Inflammatory macrophage (primary cell): ENCODE measurements around the gene GPT2.

Experiments
- DNase-seq, 2 donors: peaks; one replicate each; pipeline ENCODE4 v3.0.0-alpha.2; 2020 to 2022
- total RNA-seq, 18 experiments: gene quantifications; one replicate each; lab custom pipeline; 2026; ENCODE audit warnings: mixed read lengths in 6 of 18, inconsistent platforms in 2 of 18; lab: John Stamatoyannopoulos, UW

The GPT2 gene, protein sequence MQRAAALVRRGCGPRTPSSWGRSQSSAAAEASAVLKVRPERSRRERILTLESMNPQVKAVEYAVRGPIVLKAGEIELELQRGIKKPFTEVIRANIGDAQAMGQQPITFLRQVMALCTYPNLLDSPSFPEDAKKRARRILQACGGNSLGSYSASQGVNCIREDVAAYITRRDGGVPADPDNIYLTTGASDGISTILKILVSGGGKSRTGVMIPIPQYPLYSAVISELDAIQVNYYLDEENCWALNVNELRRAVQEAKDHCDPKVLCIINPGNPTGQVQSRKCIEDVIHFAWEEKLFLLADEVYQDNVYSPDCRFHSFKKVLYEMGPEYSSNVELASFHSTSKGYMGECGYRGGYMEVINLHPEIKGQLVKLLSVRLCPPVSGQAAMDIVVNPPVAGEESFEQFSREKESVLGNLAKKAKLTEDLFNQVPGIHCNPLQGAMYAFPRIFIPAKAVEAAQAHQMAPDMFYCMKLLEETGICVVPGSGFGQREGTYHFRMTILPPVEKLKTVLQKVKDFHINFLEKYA
- total RNA-seq: 1.3 to 15.0 (median 8.9) reads per million in 18 experiments

DNA sequence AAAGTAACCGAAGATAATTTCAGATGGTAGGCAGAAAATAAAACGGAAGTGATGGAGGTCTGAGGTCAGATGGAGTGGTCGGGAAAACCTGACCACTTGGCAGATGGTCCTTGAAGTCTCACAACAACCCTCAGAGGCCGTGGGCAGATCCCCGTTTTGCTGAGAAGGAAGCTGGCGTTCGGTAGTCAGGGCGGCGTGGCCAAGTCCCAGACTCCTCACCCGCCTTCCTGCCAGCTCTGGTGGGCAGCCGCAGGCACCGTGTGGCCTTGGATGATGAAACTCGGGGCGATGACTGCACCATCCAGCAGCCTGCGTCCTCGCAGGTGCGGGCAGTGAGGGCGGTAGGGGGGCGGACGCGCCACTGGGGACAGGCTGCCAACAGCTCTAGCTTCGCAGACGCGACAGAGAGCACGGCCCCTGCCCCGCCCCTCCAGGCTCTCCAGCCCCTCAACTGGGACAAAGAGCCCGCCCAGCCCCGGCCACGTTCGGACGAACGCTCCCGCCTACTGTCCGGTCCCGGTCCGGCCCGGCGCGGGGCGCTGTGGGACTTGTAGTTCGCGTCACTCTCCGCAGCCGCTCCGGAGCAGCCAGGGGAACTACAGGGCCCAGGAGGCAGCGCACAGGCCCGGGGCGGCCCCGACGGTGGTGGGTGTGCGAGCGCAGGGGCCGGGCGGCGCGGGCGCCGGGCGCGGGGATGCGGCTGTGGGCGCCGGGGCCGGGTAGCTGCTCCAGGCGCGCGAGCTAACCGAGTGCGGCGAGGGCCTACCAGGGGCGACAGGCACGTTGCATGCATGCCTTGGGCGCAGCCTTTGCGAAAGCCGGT is at the start of gene GPT2:
Gene GPT2, plus strand, starts transcription at position 673 of the 823 bp plus-strand sequence. CDS start 354 bp downstream, outside the sequence.
- peak; percentile 93 to 96 for DNase-seq

DNA sequence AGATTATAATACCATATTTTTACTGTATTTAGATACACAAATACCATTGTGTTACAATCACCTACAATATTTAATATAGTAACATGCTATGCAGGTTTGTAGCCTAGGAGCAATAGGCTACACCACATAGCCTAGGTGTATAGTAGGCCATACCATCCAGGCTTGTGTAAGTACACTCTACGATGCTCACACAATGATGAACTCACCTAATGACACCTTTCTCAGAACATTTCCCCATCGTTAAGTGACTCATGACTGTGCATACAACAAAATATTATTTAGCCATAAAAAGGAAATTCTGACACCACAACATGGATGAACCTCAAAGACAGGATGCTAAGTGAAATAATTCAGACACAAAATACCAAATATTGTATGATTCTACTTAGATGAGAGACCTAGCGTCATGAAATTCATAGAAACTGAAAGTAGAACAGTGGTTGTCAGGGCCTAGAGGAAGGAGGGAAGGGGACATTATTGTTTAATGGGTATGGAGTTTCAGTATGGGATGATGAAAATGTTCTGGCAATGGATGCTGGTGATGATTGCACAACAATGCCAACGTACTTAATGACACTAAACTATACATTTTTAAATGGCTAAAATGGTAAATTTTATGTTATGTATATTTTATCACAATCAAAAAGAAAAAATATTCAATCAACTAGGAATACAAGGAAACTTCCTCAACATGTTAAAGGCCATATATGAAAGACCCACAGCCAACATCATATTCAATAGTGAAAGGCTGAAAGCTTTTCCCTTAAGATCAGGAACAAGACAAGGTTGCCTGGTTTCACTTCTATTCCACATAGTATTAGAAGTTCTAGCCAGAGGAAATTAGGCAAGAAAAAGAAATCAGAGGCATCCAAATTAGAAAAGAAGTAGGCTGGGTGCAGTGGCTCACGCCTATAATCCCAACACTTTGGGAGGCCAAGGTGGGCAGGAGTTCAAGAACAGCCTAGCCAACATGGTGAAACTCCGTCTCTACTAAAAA is 47.3 kb upstream of the GPT2 start:
- peak; percentile 14 to 50 for DNase-seq

DNA sequence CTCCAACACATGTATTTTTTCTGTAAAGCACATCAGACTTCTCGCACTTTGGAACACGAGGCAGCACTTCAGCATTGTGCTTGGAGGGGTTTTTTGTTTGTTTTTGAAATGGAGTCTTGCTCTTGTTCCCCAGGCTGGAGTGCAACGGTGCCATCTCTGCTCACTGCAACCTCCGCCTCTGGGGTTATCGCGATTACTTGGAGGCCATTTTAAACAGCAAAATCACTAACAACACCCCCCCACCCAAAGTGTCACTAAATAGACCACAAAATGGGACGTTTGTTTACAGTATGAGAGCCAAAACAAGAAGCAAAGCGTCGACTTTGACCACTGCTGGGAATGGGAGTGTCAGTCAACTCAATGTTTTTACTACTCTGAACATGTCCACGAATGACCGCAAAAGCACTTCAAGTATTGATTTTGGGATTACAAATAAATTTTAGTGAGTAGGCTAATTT is 44.1 kb upstream of the GPT2 start:
- DNase-seq: no peak

DNA sequence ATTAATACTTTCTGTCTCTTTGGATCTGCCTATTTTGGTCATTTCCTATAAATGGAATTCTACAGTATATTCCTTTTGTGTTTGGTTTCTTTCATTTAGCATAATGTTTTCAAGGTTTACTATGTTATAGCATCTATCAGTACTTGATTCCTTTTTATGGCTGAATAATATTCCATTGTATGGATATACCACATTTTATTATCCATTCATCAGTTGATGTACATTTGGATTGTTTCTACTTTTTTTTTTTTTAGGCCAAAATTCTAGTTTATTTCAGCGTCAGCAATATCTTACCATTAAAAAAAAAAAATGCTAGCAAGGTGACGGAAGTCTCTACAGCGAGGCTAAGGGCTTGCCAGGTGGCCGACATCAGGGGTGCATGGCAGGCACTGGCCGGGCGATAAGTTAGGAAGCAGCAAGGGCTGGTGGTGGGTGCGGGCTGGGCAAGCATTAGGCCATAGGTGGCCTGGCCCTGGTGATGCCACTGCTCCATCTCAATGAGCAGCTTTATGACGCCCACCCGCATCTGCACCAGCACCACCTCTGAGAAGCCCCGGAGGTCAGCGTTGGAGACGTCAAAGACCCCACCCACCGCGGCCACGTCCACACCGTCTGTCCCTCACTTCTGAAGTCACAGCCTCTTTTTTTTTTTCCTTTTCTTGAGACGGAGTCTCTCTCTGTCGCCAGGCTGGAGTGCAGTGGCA is 41.8 kb upstream of the GPT2 start:
- DNase-seq: no peak

DNA sequence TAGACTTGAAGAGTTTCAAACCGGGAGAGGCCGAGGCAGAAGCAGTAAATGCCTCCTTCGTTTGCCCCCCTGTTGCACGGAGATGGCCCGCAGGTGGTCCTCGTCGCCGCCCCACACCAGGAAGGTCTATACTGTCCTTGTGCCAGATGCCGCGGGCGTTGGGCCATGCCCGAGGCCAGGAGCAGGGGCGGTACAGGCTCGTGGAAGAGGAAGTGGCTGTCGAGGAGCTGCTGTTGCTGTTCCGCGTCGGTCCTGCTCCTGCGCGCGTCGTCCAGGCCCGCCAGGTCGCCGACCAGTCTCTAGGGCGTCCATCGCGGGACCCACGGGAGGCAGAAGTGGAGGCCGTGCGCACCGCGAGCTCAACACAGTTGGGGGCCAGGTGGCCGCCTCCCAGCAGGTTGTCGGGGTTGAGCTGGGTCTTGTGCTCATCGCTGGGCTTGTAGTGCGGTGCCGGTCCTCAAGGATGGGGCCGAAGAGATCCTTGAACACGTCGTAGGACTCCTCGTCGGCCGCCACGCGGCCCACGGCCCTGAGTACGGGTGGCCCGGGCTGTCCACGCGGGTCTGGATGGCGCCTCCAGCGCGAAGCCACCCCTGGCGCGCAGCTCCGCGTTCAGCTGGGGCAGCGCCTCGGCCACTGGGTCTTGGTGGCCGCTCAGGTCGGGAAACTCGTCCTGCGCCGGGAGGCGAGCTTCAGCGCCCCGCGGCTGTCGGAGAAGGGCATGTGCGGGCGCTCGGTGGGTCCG is 40.1 kb upstream of the GPT2 start:
- peak in 1 of 2 donors; percentile 56 for DNase-seq

DNA sequence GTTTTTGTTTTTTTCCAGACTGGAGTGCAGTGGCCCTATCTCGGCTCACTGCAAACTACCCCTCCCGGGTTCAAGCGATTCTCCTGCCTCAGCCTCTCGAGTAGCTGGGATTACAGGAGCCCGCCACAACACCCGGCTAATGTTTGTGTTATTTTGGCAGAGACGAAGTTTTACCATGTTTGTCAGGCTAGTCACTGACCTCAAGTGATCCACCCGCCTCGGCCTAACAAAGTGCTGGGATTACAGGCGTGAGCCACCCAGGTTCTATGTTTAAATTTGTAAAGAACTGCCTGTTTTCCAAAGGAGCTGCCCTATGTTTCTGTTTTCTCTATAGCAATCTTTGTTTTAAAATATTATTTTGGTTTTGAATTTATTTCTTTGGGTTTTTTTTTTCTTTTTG is 39.4 kb upstream of the GPT2 start:
- no peak for DNase-seq

DNA sequence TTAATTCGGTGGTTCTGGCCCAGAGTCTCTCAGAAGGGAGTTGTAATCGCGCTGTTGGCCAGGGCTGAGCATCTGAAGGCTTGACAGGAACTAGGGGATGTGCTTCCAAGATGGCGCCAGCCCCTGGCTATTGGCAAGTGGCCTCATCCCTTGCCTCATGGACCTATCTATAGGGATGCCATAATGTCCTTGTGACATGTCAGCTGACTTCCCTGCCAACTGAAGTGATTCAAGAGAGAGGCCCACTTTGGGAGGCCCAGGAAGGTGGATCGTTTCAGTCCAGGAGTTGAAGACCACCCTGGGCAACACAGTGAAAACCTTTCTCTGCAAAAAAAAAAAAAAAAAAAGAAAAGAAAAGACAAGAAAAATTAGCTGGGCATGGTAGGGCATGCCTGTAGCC is 38.2 kb upstream of the GPT2 start:
- DNase-seq: no peak

DNA sequence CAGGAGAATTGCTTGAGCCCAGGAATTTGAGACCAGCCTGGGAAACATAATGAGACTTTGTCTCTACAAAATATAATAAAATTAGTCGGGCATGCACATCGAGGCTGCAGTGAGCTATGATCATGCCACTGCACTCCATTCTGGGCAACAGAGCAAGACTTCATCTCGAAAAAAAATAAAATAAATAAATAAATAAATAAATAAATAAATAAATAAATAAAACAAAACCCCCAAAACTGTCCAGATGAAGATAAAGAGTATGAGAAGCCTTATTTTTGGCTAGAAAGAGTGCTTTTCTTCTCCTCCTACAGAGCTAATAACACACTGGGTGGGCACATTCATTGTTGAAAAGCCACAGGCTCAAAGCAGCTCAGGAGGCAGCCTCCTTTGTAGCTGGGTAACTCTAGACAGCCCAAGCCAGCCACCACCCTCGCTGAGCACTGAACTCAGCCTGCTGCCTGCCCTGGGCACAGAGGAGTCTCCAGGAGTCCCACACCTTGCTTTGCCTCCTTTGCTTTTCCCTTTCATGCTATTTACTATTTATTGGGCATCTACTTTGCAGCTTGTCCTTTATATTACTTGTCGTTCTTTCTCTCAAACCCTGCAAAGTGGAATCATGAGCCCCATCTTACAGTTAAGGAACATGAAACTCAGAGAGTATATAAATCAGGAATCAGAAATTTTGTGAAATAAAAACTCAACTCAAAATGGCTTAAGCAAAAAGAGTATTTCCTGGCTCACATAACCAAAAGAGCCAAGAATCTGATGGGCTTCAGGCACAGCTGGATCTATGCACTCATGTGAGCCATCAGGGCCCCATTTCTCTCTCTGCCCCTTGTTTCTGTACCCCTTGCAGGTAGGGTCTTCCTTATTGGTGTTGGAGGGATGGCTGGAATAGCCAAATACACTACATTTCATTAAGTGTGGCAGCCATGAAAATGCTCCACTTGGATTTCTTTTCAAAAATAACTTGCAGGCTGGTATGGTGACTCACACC is 35.1 kb upstream of the GPT2 start:
- no peak for DNase-seq

DNA sequence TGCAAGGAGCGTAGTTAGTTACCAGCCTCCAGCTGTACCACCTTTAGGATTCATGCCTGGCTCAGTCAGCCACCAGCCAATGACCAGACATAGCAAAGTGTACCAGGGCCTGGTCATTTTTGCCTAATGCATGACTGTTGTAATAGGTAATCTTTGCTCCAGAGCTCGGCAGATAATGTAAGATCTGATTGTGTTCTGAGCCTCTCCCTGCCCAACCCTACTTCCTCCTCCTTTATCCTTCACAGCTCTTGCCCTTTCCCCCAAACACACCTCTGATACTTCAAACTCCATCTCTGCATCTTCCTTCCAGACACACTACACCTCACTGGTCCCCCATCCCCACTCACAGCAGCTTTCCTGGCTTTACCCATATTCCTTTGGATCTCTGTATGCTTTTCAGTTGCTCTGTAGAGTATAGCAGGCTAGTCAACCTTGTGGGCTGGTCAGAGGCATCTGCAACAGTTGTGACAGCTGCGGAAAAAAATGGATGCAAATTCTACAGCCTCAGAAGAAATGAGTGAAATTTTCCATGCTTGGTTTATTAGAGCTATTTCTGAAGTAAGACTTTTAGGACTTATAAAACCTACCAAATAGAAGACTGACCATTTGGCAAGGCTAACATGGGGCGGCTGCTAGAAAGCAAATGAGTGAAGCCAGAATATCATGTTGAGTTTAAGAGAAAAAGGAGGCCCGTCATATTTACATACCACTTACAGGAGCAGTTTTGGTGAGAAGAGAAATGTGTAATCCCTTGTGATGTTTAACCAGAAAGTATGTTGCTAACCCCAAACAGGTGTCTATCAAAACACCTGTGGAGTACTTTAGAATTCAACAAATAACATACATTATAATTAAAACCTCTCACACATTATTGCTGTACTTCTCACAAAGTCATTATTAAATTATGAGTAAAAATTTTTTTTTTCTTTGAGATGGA is 33.3 kb upstream of the GPT2 start:
- no peak for DNase-seq

DNA sequence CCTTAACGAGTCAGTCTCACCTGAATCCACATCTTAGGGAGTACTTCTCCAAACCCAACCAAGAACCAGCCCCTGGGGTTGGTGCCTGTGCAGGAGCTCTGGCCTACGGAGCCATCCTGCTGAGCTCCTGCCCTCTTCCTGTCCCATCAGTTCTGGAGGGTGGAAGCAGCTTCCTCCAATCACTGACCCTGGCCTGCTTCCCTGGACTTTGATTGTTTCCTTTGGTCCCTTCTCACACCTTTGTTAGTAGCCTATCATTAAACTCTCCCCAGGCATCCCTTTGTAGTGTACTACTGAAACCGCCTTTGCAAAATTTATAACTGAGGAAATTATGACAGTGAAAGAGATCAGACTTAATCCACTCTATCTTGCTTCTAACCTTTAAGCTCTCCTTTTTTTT is 32.0 kb upstream of the GPT2 start:
- DNase-seq: no peak

DNA sequence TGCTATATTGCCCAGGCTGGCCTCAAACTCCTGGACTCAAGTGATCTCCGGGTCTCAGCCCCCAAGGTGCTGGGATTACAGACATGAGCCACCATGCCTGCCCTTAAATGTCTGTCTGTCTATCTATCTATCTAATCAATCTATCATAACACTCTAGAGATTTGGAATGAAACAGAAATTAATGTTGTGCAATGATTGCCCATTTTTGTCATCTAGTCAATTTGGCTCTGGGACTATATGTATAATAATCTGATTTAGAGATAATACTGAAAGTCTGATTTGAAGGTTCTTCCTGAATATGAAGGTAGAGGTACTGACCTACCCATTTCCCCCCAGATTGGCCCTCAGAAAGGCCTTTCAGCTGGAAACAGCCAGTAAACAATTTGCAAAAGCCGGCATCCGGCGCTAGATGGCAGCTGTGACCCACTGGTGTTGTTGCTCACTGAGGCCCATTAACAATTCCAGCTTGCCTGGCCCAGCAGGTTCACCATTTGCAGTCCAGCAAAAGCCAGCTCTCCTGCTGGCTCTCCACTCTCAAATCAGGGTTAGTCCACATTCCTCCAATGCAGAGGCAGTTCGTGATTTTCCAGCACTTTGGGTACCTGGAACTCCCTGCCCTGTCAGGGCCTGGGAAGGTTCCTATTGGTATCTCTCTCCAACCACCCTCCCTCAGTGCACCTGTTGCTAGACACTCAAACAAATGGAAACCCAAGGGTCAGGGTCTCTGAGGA is 30.3 kb upstream of the GPT2 start:
- peak; percentile 70 to 76 for DNase-seq

DNA sequence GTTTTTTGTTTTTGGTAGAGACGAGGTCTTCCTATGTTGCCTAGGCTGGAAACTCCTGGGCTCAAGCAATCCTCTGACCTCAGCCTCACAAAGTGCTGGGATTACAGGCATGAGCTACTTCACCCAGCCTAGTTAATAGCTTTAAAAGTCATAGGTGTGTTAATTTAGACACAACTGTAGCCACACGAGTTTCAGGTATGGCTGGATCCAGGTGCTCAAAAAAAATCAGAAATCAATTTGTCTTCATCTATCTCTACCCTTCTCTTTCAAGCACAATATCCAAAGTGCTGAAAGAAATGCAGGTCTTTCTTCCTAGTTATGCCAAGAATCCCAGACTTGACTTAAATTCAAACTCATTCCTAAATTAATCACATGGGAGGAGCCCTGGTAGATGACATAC is 29.3 kb upstream of the GPT2 start:
- DNase-seq: no peak

DNA sequence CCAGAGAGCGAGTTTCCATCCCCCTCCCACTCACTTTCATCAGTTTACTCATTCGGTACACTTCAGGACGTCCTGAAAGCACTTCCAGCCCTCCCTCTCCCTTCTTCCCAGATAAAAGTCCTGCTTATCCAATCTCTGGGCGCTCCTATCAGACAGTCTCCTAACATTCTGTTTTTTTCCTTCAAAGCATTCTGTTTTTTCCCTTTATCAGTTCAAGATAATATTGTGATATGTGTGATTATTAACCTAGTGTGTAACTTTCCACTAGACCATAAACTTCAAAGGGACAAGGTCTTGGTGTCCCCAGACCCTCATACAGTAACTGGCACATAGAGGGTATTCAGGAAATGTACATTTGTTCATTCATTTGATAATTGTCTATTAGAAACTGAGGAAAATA is 28.8 kb upstream of the GPT2 start:
- no peak for DNase-seq

DNA sequence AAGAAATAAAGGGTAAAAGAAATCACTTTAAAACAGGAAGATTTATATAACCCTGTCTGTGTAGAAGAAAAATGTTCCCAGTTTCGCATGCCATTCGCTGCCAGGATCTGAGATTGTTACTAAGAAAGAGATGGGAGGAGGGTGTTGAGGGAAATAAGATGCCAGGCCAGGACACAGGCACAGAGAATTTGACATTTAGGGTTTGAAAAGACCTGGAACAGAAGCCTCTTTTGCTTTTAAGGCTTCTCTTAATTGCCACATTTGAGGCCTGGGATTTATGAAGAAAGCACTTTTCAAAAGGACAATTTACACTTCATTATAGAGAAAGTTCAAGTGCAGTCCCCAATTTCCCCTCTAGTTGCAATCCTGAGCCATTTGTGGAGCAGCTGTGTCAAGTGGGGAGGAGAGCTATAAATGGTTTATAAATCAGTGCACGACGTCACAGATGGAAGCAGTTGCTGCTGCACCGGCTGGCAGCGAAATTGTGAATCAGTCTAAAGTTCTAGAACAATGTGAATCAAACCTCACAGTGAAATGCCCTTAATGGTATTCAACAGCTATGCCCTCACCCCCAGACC is 26.7 kb upstream of the GPT2 start:
- peak; percentile 27 to 35 for DNase-seq

DNA sequence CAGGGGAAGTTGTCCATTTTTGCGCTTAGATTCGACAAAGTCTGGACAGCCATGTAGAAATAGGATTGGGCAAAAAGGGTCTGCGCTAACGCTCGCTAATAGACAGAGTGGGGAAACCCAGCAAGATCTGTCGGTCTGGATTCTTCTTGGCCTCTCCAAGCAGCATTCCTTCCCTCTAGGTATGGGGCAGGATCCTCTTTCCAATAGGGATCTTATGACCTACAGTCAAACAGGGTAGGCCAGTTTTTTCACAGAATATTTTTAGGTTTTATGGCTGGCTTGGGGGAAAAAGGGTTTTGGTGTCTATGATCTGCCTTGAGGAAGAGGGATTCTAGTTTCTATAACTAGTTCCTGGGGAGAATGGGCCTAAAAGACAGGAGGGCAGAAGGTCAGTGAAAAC is 26.0 kb upstream of the GPT2 start:
- DNase-seq: no peak

DNA sequence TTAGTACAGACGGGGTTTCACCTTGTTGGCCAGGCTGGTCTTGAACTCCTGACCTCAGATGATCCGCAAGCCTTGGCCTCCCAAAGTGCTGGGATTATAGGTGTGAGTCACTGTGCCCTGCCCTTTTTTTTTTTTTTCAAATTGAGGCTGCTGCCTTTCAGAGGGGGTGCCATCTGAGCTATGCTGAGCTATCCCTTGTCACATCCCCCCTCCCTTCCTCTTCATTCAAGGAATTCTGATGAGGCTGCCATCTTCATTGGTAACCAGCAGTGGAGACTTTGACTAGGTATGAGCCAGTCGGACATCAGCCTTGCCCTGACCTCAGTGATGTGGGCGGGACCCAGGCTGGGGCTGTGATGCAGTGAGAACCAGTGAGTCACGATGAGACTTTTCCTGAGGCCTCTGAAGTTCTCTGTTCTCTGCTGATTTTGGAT is 24.4 kb upstream of the GPT2 start:
- DNase-seq: peak; percentile 41 to 70
